Measurements from ENCODE around the gene CALCOCO1. TPM values are rescaled to one million over a fixed set of nuclear protein-coding genes. Genes with fewer than 3 reads are reported as not detected.

CALCOCO1 gene
- total and polyA plus RNA-seq, 9 of the 15 experiments (the other 6 are each of a cell fraction or from before 2014, with no cell fraction given) = 1.9 to 31.8 (median 11.0) TPM

GRCh38 chr12:53675701-53676607 lies 51.3 kb downstream of the CALCOCO1 start, which contains the start of gene ATP5MC2 (continued):
- TF ChIP-seq PHTF2 (CRISPR knock-in tag; IDR thresholded peaks at IDR 0.05) = no peak
- TF ChIP-seq TSC22D4 (tag; IDR thresholded peaks at IDR 0.05) = no peak
- TF ChIP-seq MIER1 (IDR thresholded peaks at IDR 0.05; ENCODE audit: low read depth) = 0 out of 2 replicates have a peak, but pooled peaks have one; percentile 43
- TF ChIP-seq ZNF699 (CRISPR knock-in tag; IDR thresholded peaks at IDR 0.05; ENCODE audit: insufficient replicate concordance) = no peak
- no peak for TF ChIP-seq NFYB (IDR thresholded peaks at IDR 0.05; ENCODE audit: extremely low read depth, insufficient read length)
- no peak for TF ChIP-seq JUNB (CRISPR knock-in tag; conservative IDR thresholded peaks at IDR 0.05)
- TF ChIP-seq HNRNPL (IDR thresholded peaks at IDR 0.05; ENCODE audit: low read depth, low read length) = no peak
- peak; percentile 89 for TF ChIP-seq KAT2B (IDR thresholded peaks at IDR 0.05; ENCODE audit: low read depth, low read length)
- no peak for TF ChIP-seq MEF2D (tag; conservative IDR thresholded peaks at IDR 0.05; ENCODE audit: low read depth)
- TF ChIP-seq ZBTB17 (CRISPR knock-in tag; IDR thresholded peaks at IDR 0.05) = peak; percentile 94
- TF ChIP-seq FOXP1 (CRISPR knock-in tag; IDR thresholded peaks at IDR 0.05) = peak; percentile 62; the same call in 1 of the 2 replicates
- TF ChIP-seq ZNF165 (CRISPR knock-in tag; IDR thresholded peaks at IDR 0.05; ENCODE audit: borderline replicate concordance) = 0 out of 2 replicates have a peak, but pooled peaks have one; percentile 9
- TF ChIP-seq DACH1 (IDR thresholded peaks at IDR 0.05; ENCODE audit: partially characterized antibody) = peak; percentile 44
- TF ChIP-seq XRCC3 (IDR thresholded peaks at IDR 0.05) = no peak
- TF ChIP-seq DNMT1 (IDR thresholded peaks at IDR 0.05) = no peak
- TF ChIP-seq ZNF133 (CRISPR knock-in tag; IDR thresholded peaks at IDR 0.05) = no peak
- TF ChIP-seq MAFK (IDR thresholded peaks at IDR 0.05; ENCODE audit: low read length) = peak; percentile 30; the same call in 1 of the 2 replicates
- TF ChIP-seq ZNF175 (CRISPR knock-in tag; IDR thresholded peaks at IDR 0.05; ENCODE audit: low read depth) = peak; percentile 51; the same call in 1 of the 2 replicates
- no peak for TF ChIP-seq ZBTB12 (CRISPR knock-in tag; IDR thresholded peaks at IDR 0.05)
- peak; percentile 17; the same call in 1 of the 2 replicates for TF ChIP-seq MAFG (tag; conservative IDR thresholded peaks at IDR 0.05)
- TF ChIP-seq, protein P1, sequence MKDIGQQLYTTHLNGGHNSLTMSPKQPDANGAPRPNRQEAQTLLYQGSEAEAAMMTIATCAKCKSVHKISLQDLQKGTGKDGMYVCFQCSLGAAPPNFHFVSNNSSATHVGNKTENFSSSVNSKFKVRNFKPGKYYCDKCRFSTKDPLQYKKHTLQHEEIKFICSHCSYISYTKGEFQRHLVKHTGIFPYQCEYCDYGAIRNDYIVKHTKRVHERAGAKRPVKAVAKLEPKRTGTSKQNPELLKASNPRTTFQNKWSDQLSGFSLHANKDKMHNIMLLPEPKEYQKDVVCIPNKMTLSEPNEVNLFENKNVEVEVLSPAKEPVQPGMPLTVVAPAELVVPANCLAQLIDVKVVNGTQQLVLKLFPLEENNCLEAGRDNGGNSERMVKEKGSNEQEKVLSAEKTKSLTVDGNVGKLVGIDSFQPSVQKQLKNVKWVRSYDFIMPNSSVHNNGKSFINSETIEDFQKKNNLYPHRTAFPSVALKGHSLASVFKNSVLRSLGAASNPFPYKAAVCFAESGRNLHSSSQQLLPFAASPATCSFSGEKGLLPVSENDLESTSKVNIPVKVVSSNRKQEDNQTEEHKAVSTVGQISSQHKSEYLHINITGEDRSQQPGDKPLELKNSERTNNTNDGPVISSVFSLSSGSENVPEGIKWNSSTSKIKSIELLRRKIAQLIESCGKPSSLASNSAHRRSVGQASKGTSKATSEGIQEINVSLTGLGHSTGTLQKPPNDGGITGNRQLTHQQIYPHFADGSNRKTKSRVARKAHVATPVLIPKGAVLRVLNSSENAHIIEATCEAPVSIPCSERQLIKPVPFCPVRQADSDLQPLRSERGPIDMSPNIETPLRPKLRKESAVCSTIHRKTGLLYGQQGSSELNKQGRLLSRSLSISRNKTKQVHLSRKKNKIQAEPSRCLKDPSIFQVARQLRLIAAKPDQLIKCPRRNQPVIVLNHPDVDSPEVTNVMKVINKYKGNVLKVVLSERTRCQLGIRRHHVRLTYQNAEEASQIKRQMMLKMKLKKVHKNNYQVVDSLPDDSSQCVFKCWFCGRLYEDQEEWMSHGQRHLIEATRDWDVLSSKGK (CRISPR knock-in tag; IDR thresholded peaks at IDR 0.05) = no peak
- no peak for TF ChIP-seq ADNP (tag; IDR thresholded peaks at IDR 0.05)
- 0 out of 4 replicates have a peak, but pooled peaks of 1 of the 2 experiments have one; percentile 64 for TF ChIP-seq KDM4B (IDR thresholded peaks at IDR 0.05; ENCODE audit: borderline replicate concordance in 2 of 2, low read depth in 1 of 2)
- no peak for TF ChIP-seq ZNF274 (IDR thresholded peaks at IDR 0.05; ENCODE audit: borderline replicate concordance, low read depth, low read length)
- TF ChIP-seq BRF1 (IDR thresholded peaks at IDR 0.05; ENCODE audit: borderline replicate concordance, extremely low read depth, insufficient read length) = no peak
